HG03095 (cell line): ENCODE results near the gene MAST2.
"Not testable (repeated sequence)": the region's sequence is repeated elsewhere in the genome, so short reads cannot be mapped to it uniquely, and the experiment has no call there.

Experiments
- ATAC-seq: cut with Tn5 transposase; IDR thresholded peaks from one replicate; pipeline ENCODE4 v1.9.1; 2021; ENCODE audit warnings: moderate library complexity; ENCODE audit not compliant: unreplicated experiment

Gene MAST2

DNA sequence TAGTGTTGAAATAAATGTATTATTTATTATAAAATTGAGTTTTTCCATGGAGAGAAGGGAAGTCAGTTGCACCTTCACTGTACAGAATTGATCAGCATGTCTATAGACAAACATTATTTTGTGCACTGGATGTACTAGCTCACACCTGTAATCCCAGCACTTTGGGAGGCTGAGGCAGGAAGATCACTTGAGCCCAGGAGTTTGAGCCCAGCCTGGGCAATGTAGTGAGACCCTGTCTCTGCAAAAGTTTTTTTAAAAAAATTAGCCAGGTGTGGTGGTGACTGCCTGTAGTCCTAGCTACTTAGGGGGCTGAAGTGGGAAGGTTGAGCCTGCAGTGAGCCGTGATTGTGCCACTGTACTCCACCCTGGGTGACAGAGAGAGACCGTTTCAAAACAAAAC, 87.7 kb downstream of the MAST2 start:
- no peak for ATAC-seq

DNA sequence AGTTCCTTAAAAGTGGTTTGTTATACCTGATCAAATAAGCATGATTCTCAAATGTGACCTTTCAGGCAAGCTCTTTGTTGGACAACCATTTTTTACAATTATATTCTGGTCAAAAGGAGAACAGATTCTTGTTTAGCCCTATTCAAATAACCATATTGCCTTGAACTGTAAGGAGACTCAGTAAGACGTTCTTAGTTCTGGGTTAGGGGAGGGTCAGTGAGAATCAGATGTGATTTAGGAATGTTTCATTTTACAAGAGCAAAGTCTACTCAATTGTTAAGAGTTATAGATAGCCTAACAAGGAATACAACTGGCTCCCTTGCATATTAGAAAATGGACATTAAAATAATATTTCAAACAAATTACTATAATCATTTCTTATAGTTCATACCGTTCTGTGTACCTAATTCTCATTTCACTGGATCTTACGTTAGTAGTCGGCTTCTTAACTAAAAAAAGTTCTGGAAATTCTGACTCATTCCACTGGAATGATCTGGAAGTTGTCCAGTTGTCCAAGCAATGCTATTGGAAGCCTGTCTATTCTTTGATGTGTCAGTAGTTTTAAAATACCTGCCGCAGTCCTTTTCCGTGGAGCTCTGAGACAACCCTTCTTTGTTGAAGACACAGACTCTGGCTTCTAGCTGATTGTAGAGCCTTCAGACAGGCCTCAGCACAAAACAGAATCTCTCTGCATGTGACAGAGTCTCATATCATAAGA, 88.8 kb downstream of the MAST2 start:
- ATAC-seq: no peak

DNA sequence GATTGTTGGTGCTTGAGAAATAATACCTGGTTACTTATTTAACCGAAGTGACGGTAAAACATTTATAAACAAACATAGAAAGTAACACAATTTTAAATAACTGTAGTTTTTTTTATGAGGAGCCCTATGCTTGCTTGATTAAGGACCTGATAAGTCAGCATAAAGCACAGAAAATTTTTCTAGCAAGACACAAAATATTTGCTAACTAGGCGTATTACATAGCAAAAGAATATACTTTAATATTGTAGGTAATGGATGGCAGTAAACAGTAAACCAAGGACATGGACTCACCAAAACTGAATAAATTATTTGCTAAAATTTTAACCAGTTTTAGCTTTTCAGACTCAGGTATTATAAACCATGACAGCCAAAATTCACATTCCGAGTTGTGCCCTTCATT, 90.9 kb downstream of the MAST2 start:
- no peak for ATAC-seq

DNA sequence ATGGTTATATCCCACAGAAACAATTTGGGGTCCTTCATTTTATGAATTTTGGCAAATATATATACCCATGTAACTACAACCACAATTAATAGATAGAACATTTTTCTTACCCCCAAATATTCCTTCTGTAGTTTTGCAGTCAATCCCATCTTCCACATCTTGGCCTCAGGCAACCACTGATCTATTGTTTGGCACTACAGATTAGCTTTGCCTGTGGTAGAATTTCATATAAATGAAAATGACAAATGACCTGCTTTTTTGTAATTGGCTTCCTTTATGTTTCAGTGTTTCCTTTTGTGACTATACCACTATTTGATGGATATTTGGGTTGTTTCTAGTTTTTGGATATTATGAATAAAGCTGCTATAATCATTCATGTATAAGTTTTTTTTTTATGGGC, 91.5 kb downstream of the MAST2 start:
- ATAC-seq: no peak

DNA sequence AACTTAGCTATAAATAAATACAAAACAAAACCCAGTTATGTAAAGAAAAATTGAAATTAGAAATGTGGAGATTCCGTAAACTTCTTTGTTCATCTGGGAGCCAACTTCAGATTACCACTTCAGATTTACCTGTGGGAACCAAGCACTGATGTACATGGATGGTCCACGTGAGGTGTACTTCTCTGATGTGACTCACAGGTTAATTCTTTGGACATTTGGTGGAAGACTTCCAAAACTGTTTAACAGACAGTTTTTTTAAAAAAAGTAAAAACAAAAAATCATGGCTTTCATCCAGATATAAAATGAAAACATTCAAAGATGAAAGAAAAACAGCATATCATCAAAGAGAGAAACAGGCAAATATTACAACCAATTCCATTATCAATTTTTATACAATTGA, 92.0 kb downstream of the MAST2 start:
- no peak for ATAC-seq

DNA sequence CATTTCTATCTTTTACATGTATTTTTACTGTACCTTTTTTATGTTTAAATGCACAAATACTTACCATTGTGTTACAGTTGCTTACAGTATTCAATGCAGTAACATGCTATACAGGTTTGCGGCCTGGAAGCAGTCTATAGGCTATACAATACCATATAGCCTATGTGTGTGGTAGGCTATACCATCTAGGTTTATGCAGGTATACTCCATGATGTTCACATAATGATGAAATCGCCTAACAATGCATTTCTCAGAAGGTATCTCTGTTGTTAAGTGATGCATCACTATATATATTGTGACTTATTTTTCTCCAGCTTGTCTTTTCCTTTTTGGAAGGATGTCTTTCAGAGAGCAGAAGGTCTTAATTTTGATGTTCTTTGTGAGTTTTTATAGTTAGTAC, 103.5 kb downstream of the MAST2 start:
- ATAC-seq: no peak

DNA sequence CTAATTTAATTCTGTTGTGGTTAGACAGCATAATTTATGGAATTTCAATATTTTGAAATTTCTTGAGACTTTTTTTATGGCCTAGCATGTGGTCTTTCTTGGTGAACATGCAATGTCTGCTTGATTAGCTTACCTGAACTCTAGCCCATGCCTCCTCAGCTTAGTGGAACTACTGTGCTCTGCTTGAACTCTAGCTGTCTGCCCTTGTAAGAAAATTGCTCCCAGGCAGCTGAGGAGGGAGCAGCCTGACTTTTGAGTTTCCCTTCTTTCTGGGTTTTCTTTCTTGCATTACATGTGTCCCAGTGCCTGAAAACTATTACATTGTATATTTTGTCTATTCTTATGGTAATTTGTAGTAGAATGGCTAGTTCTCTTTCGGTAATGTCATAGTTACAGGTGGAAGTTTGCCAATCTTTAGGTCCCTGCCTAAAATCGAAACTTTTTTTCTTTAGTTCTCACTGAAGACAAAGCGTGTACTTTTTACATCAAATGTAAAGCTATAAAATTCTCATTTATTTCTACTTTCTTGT, 105.3 kb downstream of the MAST2 start:
- ATAC-seq: no peak

DNA sequence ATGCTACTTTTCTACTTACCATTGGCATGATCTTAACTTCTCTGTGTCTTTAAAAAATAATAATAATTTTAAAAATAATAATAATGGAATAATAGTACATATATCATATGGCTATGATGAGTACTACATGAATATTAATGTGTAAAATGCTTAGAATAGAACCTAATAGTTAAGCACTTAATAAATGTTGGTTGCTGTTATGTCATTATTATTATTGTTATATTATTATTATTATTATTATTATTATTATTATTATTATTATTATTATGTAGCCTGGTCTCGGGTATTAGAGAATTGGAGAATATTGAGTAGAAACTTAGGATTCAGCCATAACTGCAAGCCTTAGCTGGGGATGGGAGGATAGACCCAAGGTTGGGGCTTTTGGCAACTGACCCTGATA, 108.2 kb downstream of the MAST2 start:
- no peak for ATAC-seq

DNA sequence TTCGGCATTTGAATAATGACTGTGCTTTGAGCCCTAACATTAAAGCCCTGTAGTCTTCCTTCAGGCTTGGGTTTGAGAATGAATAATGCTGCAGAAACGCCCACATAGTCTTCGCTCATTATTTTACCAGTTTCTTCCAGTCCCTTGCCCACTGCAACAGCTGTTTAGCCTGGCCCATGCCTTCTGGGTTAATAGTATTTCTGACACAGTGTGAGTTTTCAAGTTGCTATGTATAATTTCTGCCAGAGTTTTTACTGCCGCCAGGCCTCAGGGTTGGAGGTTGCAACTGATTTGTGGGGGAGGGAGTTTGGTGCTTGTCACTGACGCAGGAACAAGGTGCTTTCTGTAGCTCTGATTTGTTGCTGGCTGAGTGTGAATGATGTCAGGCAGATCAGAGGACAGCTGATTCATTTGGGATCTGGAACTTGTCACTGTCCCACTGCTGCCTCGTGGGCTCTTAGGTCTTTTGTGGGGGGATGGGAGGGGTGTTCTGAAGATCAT, 109.8 kb downstream of the MAST2 start:
- ATAC-seq: no peak

DNA sequence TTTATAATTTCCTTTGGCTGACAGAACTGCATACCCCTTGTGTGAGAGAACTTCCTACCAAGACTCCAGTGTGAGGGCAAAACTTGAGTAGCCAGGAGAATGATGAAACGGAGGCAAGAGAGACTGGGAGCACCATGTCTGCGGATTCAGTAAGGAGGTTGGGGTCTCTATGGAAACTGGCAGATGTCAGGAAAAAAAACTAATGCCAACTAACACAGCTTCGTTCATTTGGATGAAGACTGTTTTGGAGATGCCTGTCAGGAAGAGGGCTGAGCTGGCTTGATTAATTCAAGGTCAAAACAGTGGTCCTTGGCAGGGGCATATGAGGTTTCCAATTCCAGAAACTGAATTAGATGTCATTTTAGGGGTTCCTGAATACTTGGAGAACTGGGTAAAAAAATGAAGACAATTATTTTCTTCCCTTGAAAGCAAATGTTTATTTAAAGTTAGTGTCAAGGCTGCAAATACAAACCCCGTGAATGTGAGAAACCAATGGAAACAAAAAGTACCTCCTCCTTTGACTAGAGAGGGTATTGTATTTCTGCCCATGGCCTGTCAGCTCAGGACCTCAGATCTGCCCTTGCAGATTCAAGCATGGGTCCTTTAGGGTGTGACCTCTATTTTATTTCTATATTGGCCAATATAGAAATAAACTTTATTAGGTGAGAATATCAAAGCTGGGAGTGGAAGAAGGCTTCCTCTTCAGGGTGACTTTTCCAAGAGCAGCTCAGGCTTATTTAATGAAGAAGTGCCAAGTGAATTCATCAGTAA, 110.5 kb downstream of the MAST2 start:
- no peak for ATAC-seq

DNA sequence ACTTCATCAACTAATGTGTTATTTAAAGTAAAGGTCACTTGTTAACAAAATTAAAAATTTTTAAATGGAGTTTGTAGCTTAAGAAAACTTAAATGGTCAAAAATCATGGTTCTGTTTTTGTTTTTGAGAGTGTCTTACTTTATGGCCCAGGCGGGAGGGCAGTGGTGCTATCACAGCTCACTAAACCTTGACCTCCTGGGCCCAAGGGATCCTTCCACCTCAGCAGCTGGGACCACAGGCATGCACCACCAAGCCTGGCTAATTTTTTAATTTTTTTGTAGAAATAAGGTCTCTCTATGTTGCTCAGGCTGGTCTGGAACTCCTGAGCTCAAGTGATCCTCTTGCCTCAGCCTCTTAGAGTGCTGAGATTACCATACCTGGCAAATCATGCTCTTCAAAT, 111.4 kb downstream of the MAST2 start:
- ATAC-seq: no peak

DNA sequence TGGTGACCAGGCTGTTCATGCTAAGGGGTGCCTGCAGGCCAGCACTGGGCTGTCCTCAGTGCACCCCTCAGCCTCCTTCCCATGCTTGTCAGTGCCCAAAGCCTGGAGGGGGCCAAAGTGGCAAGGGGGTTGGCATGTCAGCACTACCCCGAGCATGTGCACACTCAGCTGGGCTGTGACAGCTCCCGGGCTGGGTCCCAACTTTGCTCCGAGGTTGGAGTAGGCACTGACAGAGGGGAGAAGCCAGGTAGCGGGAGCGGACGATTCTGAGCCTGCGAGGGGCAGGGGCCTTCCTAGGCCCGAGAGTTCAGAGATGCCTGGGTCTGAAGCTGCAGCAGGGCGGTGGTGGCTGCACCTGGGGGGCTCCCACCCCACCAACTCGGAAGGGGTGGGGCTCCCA, 119.0 kb downstream of the MAST2 start:
- no peak for ATAC-seq

DNA sequence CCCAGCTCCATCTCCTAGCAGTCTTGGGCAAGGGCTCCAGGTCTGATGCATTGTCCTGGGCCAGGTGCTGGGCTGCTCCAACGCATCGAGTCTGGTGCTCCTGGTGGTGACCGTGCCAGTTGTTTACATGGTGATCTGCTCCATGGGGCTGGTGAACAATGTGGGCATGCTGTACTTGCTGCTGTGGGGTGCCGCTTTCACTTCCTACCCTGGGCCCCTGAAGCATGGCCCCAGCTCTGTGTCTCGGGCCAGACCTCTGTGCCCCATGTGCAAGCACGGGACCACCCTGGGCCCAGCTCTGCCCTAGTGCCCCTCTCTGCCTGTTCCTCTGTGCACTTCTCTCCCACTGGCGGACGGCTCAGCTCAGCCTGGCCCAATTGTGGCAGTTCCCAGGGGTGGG, 119.4 kb downstream of the MAST2 start:
- ATAC-seq: no peak

DNA sequence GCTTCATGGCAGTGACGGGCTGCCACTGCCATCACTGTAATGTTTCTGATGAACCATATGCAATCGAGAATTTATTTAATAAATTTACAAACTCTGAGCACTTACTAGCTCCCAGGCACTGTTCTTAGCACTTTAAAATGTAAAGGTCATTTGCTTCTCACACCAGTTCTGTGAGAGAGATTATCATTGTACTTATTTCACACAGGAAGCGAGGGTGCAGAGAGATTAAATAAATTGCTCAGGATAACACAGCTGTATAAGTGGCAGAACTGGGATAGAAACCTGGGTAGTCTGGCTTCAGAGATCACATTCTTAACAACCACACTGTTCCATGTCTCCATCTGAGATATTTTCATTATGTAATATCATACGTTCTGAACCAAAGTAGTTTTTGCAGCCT, 119.9 kb downstream of the MAST2 start:
- ATAC-seq: no peak

DNA sequence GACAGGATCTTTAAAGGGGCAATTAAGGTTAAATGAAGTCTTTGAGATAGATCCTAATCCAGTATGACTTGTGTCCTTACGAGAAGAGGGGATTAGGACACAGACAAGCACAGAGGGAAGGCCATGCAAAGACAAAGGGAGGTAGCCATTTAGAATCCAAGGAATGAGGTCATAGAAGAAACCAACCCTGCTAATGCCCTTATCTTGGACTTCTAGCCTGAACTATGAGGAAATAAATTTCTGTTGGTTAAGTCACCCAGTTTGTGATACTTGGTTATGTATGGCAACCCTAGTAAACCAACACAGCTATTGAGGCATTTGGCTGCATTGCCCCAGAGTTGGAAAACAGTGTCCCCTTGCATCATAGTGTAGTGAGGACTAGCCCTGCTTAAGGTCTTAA, 121.3 kb downstream of the MAST2 start:
- ATAC-seq: no peak

DNA sequence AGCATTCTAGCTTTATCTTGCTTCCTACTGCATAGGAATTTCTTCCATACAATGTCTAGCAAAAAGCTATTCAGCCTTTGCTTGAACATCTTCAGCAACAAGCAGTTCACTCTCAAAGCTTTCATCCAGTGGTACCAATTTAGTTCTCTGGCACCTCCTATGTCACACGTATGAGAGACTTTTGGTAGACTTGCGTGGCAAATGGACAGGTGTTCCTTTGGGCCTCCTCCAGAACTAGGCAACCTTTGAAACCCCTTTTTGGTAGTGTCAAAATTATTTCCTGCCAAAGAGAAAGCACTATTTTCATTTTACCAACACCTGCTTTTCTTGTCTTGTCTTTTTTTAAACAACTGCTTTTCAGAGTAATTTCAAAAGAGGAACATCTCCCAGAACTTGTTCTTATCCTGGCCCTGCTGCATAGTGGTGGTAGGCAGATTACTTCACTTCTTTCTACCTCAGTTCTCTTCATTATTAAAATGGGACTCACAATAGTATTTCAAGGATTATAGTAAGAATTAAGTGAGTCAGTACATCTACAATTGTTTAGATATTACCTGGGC, 122.4 kb downstream of the MAST2 start:
- no peak for ATAC-seq

DNA sequence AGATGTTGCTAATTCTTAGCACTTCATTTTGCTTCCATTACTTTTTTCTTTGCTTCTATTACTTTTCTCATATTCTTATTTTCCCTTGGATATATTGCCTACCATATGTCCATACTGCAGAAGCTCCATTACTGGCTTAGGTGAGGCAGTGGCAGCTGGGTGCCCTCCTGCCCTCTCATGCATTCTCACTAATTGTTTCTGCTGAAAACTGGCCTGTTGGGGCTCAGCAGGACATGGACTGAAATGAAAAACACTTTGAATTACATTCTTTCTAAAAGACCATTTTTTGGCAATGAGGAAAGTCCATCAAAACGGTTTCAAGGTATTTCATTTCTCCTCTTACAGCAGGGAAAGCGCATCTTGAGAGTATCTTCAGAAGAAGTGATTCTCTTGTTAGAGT, 122.9 kb downstream of the MAST2 start:
- no peak for ATAC-seq

DNA sequence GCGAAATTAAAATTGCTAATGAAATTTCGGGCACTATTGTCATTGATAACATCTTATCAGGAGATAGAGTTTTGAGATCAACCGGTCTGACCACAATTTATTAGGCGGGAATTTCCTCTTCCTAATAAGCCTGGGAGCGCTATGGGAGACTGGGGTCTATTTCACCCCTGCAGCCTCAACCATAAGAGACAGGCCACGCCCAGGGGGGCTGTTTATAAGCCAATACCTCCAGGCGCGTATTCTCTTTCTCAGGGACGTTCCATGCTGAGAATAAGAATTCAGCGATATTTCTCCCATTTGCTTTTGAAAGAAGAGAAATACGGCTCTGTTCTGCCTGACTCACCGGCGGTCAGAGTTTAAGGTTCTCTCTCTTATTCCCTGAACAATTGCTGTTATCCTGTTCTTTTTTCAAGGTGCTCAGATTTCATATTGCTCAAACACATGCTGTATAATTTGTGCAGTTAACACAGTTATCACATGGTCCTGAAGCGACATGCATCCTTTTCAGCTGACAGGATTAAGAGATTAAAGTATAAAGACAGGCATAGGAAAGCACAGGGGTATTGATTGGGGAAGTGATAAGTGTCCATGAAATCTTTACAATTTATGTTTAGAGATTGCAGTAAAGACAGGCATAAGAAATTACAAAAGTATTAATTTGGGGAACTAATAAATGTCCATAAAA, 124.0 kb downstream of the MAST2 start:
- not testable (repeated sequence) for ATAC-seq

DNA sequence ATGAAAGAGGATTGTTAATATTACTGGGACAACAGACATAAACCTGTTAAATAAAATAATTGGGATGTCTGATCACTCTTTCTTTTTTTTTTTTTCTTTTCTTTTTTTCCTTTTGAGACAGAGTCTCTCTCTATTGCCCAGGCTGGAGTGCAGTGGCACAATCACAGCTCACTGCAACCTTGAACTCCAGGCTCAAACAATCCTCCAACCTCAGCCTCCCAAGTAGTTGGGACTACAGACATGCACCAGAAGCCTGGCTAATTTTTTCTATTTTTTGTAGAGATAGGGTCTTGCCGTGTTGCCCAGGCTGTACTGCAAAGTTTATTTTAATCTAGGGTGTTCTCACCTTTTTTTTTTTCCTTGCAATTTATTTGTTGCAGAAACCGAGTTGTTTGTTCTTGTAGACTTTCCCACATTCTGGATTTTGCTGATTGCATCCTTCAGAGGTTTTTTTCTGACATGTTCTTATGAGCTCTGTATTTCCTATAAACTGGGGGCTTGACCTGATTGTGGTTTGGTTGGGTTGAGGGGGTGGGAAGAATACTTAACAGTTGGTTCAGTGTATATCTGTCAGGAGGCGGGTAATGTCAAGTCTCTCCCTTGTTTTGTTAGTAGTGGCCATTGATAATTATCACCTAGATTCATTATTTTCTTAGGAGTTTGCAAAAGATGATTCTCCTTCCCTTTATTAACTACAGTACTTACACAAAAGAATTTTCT, 125.2 kb downstream of the MAST2 start:
- ATAC-seq: no peak

DNA sequence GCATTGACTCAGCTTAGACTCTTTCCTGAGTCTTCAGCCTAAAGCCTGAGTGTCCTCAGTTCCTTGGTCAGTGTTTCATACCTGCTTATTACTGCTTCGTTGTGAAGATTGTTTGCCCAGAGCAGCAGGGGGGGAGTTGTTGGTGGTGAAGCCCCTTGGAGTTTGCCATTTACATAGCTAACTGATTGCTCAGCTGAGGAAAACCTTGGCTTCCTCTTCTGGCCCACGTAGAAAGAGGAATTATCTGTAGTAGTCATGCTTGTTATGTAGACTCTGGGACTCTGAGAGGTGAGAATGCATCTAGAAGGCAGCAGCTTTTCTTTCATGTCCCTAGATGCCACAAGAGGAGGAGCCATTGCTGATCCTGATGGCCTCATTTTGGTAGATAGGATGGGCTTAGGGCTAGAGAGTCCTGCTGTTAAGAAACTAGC, 125.9 kb downstream of the MAST2 start:
- ATAC-seq: no peak
